ENCODE results near the gene ZBTB44.
"Not testable (repeated sequence)": the region's sequence is repeated elsewhere in the genome, so short reads cannot be mapped to it uniquely, and the experiment has no call there.

ZBTB44 gene

DNA sequence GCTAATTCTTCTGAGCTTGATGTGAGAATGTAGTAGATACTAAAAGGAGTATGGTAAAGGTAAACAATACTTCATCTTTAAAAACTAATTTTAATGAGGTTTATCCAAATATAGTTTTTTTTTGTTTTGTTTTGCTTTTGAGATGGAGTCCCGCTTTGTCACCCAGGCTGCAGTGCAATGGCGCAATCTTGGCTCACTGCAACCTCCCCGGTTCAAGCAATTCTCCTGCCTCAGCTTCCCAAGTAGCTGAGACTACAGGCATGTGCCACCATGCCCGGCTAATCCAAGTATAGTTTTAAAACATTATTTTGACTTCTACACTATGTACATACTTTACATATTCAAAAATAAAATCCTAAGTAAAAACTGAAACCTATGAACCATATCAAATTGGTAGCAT lies 4.1 kb downstream of the ZBTB44 start:
- DNase-seq: no peak

DNA sequence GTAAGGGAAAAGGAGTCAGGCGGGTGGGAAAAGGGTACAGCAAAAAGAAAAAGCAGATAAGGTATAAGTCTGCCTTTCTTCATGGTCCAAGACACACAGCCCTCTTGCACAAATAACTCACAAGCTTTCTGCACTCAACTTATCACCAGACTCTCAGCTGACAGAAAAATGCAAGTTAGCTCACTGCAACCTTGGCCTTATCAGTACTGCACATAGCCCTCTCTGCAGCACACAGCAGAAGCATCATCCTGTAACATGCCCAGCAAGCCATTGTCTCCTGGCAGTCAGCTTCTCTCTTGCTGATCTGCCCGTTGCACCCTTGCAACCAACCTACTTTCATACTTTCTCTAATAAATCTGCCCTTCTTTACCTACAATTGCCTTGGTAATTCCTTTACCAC lies 5.8 kb downstream of the ZBTB44 start:
- DNase-seq: no peak

DNA sequence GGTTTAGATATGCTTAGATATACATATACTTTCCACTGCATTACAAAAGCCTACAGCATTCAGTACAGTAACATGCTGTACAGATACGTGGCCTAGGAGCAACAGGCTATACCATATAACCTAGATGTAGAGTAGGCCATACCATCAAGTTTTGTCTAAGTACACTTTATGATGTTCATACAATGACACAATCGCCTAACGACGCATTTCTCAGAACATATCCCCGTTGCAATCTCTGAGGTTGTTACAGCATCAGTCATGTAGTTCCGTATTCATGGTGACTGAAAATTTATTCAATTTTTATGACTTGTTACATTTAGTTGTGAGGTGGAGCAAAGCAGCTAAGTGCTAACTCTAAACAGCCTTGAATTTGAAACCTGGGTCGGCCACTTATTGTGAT lies 6.7 kb downstream of the ZBTB44 start:
- DNase-seq: no peak

DNA sequence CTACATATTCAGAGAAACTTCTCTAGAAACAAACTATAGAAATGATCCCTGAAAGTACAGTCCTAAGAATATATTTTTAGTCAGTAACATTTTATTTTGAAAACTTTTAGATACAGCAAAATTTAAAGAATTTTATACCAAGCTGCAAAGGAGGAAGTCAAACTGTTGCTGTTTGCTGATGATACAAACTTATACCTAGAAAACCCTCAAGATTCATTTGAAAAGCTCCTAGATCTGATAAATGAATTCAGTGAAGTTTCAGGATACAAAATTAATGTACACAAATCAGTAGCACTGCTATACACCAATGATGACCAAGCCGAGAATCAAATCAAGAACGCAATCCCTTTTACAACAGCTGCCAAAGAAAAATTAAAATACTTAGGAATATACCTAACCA lies 10.1 kb downstream of the ZBTB44 start:
- no peak for DNase-seq

DNA sequence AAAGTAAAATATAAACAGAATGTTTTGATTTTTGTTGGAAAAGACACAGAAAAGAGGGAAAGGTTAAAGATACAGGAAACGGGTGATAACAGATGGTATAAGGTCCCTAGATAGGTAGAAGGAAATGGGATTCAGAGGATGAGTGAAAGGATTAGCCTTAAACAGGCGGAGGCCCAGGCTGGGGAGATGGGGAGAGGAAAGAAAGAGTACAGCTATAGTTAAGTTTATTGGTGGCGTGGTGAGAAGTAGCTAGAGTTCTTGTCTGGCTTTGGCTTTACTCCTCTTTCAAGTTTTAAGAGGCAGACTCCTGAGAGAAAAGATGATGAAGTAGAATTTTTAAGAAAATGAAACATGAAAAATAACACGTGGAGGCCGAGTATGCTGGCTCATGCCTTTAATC lies 13.7 kb downstream of the ZBTB44 start:
- no peak for DNase-seq

DNA sequence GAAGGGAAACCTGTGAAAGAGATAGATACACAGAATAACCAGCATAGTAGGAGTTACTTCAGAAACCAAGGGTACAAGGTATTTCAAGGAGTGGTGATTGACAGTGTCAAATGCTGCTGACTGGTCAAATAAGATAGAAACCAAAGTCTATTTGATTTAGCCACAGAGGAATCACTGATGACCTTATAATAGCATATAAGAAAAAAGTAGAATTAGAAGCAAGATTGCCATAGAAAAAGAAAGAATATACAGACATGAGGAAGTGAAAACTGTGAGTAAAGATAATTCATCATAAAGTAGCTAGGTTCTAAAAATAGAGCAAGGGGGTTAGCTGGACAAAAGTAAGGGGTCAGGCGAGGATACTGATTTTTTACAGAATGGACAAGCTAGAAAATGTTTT lies 14.2 kb downstream of the ZBTB44 start:
- DNase-seq: no peak

DNA sequence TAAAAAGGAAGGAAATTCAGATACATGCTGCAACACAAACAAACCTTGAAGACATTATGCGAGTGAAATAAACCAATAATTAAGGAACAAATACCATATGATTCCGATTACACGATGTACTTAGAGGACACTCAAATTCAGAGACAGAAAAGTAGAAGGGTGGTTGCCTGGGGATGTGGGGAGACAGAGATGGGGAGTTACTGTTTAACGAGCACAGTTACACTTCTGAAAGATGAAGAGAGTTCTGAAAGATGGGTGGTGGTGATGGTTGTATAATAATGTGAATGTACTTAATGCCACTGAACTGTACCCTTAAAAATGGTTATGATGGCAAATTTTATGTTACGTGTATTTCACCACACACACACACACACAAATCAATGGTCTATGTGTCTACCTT lies 14.7 kb downstream of the ZBTB44 start:
- DNase-seq: no peak

DNA sequence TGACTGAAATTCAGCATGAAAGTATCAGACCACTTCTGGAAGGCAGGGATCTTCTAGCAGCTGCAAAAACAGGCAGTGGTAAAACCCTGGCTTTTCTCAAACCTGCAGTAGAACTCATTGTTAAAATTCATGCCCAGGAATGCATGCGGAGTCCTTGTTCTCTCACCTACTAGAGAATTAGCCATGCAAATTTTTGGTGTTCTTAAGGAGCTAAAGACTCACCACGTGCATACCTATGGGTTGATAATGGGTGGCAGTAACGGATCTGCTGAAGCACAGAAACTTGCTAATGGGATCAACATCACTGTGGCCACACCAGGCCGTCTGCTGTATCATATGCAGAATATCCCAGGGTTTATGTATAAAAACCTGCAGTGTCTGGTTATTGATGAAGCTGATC lies 19.1 kb downstream of the ZBTB44 start:
- no peak for DNase-seq

DNA sequence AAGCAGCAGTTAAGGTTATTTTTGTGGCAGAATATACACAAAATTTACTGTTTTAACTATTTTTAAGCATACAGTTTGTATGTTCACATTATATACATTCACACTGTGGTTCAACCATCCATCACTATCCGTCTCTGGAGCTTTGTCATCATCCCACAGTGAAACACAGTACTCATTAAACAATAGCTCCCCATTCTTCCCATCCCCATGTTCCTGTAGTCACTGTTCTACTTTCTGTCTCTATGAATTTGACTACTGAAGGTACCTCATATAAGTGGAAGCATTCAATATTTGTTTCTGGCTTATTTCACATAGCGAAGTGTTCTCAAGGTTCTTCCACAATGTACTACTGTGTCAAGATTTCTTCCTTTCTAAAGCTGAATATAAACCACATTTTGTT lies 32.6 kb downstream of the ZBTB44 start:
- DNase-seq: no peak

DNA sequence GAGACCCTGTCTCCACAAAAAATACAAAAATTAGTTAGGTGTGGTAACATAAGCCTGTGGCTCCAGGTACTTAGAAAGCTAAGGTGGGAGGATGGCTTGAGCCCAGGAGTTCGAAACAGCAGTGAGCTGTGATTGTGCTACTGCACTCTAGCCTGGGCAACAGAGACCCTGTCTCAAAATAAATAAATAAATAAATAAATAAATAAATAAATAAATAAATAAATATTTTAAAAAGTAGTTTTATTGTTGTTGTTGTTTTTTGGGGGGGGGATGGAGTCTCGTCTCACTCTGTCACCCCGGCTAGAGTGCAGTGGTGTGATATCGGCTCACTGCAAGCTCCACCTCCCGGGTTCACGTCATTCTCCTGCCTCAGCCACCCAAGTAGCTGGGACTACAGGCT lies 33.4 kb downstream of the ZBTB44 start:
- not testable (repeated sequence) for DNase-seq

DNA sequence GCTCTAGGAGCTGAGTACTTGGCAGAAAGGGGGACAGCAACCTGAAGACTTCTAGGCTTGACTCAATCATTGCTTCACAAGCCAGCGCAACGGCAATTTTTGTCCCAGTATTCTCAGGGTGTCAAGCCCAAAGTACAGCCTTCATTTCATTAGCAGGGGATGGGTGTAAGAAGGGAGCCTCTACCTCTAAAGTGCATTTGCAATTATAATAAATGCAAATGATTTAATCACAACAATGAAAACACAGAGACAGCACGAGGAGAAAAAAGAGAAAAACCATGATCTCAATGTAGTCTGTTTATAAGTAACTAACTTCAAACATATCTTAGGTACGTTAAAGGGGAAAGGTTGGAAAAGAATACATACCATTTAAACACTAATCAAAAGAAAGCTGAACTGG lies 34.7 kb downstream of the ZBTB44 start:
- no peak for DNase-seq

DNA sequence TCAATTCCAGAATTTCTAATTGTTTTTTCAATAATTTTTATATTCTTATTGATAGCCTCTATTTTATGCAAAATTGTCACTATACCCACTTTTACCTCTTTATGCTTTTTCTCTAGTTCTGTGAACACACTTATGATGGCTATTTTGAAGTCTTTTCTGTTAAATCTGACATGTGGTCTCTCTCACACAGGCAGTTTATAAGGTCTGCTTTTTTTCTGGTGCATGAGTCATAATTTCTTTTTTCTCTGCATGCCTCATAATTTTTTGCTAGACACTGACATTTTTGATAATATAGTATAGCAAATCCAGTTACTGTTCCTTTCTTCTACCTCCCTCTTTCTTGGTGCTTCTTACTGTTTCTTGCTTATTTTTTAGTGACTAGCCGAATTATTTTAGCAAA lies 36.0 kb downstream of the ZBTB44 start:
- no peak for DNase-seq

DNA sequence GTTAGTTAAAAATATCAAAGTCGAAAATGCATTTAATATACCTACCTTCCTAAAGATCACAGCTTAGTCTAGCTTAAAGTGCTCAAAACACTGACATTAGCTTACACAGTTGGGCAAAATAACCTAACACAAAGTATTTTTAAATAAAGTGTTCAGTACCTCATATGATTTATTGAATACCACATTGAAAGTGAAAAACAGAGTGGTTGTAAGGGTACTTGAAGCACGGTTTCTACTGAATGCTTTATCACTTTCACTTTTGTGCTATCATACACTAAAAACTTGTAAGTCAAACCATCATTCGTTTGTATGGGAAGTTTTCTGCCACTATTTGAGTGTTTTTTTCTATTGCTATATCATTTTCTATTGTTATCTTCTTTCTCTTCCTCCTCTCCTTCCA lies 36.6 kb downstream of the ZBTB44 start:
- DNase-seq: no peak

DNA sequence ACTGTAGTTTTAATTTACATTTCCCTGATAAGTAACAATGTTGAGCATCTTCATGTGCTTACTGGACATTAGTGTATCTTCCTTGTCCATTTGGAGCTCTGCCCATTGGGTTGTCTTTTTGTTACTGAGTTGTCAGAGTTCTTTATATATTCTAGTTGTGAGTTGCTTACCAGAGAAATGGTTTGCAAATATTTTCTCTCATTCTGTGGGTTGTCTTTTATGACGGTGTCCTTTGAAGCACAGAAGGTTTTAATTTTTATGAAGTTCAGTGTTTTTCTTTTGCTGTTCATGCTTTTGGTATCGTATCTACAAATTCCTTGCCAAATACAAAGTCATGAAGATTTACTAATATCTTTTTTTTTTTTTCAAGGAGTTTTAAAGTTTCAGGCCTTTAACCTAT lies 42.4 kb downstream of the ZBTB44 start:
- no peak for DNase-seq

DNA sequence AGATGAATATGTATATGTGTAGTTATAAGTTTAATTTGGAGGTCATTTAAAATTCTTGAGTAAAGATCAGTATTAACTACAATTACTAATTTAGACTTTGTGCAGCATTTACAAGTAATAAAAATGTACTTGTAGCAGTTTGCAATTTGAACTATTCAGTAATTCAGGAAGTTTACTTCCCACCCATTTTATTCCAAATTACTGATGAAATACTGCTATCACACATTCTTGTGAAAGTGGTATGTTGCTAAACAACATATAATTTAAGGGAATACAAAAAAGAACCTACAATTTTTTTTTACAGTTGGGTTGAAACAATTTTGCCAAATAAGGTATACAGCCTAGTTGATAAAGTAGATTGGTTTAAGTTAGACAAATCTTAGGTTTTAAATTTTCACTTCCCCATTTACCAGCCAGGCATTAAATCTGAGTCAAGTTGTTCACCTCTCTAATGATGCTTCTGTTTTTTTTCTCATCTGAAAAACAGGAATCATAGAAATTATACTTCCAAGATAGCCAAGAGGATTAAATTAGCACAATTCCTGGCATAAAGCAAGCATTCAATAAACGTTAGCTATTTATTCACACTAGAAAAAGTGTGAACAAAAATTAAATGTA lies 45.3 kb downstream of the ZBTB44 start:
- DNase-seq: no peak

DNA sequence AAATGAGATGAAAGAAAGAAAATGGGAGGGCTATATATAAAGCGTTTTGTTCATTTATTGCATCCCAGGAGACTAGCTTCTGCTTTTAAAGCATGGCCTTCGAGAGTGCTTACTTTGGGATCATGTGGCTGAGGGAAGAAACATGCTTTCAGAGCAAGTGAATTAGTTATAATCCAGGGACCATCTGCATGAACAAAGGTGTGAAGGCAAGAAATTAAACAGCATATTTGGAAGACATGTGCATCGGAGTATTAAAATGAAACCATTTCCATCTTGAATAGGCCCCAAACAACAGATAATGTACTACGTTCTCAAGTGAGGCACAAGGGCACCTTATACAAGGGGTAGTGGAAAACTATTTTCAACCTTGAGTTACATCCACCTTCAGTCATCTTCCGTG lies 51.4 kb downstream of the ZBTB44 start:
- no peak for DNase-seq

DNA sequence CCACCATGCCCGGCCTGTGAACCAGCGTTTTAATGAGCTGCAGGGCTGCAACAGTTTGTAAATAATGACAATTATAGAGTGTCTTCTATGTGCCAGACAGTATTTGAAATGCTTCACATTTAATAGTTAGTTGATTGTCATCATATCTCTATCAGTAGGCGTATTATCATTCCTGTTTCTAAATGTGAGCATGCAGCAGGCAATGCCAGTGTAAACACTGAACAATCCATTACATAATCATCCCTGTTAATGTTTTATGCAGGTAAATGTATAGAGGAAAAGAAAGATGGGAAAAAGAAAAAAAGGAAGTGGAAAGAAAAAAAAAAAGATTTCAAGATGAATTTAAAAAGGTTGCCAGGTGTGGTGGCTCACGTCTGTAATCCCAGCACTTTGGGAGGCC lies 52.3 kb downstream of the ZBTB44 start:
- DNase-seq: no peak

DNA sequence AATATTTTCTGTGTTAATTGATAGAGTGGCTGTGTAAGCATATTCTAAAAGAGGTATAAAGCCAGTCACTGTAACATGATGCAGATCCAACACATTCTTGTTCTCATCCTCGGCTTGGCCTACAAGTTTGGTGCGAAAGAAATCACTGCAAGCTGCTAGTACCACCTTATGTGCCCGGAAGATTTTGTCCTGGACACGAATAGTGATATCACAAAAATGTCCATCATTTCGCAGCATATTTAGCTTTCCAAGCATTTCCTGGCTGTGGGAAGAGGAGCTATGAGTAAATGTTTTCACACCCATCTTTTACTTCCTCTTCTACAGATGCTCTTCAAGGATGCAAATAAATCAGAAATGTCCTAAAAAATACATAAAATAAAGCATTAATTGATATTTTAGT lies 53.1 kb downstream of the ZBTB44 start:
- no peak for DNase-seq

DNA sequence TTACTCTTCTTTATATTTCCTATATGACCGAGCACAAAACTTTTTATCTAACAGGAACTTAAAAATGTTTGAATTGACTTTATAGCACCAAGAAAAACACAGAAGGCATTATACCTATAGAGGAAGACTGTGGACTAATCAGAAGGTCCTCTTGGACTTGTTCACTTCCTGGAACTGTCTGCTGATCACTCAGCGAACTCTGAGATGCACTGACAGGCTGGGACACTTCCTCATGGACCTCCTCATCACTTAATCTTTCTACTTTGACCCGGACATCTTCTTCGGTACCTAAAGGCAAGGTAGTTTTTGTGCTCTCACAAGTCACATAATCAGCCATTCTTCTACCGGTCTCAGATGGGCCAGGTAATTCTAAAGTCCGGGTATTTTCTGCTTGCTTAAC lies 54.0 kb downstream of the ZBTB44 start:
- no peak for DNase-seq

DNA sequence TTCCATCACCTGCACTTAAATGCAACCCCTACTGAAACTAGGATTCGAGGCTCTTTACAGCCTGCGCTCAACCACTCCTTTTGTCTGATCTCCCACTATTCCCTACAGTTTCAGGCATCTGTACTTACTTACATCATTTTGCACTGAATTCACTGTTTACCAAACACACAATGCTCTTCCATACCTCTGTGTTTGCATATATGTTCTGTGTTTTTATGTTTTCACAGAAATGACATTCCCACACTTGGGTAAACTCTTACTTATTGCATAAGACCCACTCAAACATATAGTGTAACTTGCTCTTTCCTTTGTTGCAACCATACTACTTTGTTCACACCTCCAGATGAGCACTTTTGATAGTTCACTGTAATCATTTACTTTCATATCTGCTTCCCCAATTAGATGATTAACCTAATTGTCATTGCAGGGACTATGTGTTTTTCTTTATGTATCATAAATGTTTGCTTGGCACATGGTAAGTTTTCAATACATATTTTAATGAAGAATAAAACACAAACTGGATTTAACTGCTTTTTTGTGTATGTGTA lies 54.6 kb downstream of the ZBTB44 start:
- DNase-seq: no peak

DNA sequence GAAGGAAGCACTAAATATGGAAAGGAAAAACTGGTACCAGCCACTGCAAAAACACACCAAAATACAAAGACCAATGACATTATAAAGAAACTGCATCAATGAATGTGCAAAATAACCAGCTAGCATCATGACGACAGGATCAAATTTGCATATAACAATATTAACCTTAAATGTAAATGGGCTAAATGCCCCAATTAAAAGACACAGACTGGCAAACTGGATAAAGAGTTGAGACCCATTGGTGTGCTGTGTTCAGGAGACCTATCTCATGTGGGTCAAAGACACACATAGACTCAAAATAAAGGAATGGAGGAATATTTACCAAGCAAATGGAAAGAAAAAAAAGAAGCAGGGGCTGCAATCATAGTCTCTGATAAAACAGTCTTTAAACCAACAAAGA lies 63.0 kb downstream of the ZBTB44 start:
- not testable (repeated sequence) for DNase-seq

DNA sequence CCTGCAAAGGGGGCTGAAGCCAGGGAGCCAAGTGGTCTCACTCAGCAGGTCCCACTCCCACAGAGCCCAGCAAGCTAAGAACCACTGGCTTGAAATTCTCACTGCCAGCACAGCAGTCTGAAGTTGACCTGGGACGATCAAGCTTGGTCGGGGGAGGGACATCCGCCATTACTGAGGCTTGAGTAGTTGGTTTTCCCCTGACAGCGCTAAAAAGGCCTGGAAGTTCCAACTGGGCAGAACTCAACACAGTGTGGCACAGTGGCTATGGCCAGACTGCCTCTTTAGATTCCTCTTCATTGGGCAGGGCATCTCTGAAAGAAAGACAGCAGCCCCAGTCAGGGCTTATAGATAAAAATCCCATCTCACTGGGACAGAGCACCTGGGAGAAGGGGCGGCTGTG lies 64.8 kb downstream of the ZBTB44 start:
- not testable (repeated sequence) for DNase-seq

DNA sequence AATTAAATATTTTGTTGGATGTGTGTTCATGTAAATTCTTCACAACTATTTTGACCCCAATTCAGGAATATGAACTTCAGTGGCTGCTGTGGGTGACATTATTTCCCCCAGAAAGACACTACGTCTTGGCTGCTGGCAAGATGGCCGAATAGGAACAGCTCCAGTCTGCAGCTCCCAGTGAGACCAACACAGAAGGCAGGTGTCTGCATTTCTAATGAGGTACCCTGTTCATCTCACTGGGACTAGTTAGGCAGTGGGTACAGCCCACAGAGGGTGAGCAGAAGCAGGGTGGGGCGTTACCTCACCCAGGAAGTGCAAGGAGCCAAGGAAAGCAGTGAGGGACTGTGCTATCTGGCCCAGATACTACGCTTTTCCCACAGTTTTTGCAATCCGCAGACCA lies 65.3 kb downstream of the ZBTB44 start:
- DNase-seq: no peak

DNA sequence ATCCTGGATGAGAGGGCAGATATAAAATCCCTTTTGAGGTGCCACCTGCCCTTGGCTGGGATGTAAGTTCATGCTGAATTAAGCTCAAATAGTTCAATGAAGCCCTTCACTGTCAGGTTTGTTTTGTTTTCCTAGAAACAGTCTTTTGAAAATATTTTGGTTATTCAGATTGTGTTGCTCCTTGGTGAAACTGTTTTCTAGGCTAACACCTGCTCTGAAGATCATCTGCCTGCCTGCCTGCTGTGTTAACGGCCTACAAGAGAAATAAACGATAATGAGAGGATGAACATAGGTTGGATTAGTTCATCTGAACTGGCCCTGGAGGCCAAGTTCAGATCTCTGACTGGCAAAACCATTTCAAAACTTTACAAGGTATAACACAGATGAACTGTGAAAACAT lies 67.4 kb downstream of the ZBTB44 start:
- no peak for DNase-seq

DNA sequence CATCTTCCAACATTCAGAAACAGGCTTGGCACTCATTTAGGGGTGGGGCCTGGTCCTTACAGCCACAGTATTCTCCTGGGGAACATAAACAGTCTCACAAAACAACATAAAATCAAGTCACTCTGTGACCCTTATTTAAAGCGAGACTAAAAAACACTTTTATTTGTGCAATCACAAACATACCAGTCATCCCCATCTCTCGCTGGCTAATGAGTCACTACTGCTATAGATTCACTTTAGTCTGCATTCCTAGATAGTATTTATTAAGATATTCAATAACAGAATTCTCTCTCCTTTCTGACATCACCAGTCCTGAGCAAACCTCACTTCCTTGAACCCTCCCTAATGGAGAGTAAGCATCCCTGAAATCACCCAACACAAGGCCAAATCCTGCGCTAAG lies 68.0 kb downstream of the ZBTB44 start:
- DNase-seq: no peak

DNA sequence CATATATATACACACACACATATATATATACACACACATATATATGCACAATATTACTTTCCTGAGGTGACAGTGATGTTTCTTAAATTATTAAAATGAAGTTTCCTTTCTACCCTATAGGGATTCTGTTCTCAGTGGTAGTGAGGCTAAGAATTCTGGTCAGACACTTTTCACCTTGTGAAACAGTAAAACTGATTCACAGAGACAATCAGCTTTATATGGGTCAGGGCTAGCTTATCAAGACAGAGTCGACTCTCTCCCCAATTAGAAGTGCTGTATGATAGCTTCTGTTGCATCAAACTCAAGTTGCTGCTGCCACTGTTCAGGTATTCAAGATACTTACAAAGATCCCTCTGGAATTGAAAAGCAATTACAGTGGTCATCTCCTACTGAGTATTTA lies 68.4 kb downstream of the ZBTB44 start:
- DNase-seq: no peak

Measured in activated gamma-delta T cell (primary cell).